ENCODE data around the gene PSMB7.
A peak's percentile ranks its signal among the peaks of the same experiment; 100 is the strongest.

PSMB7 gene

DNA sequence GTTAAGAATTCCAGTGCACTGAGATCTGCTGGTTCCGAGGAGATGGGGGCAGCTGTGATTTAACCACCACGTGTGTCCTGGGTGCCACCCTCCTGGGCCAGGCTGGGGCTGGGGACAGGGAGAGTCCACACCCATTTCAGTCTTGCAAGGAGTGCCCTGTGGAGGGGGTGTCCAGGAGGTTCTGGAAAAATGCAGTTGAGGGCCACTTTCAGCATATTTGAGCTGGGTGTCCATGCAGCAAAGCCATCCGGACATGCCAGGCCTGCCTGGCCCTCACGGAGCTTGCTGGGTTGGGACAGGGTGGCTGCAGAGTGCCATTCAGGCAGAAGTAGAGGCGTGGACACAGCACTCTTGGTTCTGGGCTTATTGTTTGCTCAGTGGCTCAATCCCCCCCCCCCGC, 89.4 kb downstream of the PSMB7 start:
- no peak for DNase-seq (ENCODE audit: low spot score)

DNA sequence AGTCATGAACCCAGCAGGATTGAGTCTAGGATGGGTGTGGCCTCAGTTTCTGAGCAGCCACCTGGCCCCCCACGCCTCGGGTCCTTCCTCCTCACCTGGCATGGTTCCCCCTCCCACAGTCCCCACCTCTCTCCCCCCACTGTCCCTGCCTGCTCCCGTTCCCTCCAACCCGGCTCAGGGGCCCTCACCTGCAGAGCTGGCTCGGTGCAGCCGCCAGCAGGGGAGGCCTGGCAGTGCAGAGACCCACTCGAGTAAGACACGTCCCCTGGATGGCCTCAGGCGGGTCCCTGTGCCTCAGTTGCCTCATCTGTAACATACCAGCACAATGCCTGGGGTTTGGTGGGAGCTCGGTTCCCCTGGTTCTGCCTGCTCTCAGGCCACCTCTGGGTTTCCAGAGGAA, 91.3 kb downstream of the PSMB7 start:
- no peak for DNase-seq (ENCODE audit: low spot score)

DNA sequence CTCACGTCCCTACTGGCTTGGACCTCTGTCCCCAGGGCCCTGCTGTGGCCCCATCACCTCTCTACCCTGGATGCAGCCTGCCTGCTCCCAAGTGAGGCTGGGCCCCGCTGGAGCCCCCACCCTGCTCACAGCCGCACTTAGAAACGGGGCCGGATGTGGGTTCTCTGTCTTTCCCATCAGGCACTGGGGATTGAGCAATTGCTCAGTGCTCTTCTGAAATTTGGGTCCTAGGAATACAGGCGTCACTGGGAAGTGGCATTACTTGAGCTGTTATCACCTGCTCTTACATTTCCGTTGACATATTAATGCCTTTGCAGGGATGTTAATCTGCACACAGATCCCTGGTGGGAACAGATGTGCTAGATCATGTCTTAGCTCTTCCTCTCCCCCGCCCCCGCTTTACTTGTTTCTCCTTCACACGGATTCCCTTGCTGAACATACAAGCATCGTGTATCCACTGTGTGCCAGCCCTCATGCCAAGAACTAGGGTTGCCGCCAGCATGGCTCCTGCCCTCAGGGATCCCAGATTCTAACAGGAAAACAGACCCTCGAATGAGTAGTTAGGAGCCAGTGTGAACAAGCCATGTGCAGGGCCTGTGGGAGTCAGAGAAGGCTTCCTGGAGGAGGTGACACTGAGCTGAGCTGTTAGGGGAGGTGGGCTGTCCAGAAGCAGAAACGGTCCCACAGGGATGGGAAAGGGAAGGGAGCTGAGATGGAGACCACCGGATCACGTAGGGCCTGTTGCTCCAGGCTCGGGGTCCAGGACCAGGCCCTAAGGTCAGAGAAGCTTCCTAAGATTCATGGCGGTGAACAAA, 92.4 kb downstream of the PSMB7 start:
- no peak for DNase-seq (ENCODE audit: low spot score)

DNA sequence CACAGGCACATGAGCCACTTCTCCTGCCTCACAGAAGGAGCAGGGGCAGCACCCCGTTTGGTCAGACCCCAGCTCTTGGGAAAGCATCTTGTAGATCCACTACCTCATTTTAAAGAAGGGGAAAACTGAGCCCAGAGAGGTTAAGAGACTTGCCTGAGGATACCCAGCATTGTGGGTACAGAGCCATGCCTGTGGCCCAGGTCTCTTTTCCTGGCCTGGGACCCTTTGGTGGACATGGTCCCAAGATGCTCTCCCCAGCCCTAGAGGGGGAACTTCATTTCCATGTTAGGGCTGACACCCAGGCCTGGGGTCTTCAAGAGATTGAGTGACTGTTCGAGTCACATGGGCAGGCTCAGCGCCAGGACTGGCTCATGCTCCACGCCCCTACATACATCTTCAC, 93.3 kb downstream of the PSMB7 start:
- no peak for DNase-seq (ENCODE audit: low spot score)

DNA sequence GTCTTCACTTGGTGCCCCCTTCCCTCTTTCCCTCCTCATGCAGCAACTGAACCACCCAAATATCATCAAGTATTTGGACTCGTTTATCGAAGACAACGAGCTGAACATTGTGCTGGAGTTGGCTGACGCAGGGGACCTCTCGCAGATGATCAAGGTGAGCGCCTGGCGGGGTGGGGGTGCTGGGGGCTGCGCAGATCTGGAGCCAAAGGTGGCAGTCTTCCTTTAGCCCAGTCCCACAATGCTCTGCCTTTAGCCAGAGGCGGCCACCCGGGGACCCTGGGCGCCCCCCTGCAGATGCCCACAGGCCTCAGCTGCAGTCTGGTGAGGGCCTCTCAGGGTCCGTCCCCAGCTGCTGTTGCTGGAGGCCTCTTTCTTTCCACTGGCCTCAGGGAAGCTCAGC, 93.8 kb downstream of the PSMB7 start:
- no peak for DNase-seq (ENCODE audit: low spot score)

DNA sequence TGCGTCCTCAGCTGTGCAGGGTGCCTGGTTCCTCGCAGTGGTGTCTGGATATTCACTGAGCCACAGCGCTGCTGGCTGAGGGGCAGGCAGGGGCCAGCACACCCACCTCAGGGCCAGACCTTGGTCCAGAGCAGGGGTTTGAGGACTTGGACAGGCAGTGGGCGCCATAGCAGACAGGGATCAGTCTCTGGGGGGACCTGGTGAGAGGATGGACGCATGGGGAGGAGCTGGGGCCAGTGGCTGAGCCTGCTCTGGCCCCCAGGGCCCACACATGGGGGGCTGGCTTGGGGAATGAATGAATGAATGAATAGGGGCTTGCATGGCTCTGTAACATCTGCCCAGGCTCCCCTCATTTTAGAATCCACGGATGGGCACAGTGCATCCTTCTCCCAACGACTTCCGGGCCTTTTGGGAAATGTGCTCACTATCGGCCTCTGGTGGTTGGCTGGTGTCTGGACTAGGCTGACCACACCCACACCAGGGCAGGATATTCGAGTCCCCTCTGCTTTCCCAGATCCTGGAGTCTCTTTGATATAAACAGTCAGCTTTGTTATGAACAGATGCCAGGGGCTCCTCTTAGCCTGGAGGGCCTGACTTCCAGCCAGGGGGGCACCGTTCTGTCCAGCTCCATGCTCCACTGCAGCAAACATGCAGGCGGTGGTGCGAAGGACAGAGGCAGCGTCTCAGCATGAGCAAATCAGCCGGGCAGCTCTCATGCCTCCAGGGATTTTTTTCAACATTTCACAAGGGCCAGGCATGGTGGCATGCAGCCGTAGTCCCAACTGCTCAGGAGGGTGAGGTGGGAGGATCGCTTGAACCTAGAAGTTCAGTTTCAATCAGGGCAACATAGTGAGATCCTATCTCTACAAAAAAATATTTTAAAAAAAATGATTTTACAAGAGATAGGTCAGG, 94.9 kb downstream of the PSMB7 start:
- DNase-seq (ENCODE audit: low spot score), result peak; percentile 56

DNA sequence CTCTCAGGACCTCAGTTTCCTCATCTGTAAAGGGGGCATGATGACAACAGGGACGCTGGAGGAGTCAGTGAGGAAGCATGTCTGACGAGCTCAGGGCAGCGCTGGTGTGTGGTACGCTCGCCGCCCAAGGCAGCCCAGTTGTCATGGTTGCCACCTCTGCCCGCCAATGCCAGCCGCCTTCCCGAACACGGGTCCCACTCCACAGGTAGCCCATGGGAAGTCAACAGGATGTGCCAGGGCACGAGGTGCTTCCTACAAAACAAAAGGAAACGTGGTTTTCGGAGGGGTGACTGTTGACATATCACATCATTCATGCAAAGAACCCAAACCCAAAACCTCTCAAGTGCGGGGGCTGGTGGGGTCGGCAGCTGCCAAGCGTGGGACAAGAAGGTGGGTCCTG, 99.4 kb downstream of the PSMB7 start:
- DNase-seq (ENCODE audit: low spot score), result no peak

DNA sequence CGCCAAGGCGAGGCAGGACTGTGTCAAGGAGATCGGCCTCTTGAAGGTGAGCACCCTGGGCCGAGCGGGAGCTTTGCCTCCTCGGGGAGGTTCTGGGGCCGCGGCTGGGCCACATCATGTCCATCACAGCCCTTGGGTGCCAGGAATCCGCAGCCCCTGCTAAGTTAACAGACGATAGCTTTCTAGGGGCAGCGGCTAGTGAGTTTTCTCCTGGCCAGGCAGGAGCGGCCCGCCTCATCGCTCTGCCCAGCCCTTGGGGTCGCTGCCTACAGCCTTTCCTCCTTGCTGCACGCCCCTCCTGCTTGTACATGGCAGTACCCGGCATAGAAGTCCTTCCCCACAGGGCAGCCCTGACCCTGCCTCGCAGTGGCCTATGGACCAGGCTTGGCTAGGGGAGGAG, 101.3 kb downstream of the PSMB7 start:
- DNase-seq (ENCODE audit: low spot score), result no peak

DNA sequence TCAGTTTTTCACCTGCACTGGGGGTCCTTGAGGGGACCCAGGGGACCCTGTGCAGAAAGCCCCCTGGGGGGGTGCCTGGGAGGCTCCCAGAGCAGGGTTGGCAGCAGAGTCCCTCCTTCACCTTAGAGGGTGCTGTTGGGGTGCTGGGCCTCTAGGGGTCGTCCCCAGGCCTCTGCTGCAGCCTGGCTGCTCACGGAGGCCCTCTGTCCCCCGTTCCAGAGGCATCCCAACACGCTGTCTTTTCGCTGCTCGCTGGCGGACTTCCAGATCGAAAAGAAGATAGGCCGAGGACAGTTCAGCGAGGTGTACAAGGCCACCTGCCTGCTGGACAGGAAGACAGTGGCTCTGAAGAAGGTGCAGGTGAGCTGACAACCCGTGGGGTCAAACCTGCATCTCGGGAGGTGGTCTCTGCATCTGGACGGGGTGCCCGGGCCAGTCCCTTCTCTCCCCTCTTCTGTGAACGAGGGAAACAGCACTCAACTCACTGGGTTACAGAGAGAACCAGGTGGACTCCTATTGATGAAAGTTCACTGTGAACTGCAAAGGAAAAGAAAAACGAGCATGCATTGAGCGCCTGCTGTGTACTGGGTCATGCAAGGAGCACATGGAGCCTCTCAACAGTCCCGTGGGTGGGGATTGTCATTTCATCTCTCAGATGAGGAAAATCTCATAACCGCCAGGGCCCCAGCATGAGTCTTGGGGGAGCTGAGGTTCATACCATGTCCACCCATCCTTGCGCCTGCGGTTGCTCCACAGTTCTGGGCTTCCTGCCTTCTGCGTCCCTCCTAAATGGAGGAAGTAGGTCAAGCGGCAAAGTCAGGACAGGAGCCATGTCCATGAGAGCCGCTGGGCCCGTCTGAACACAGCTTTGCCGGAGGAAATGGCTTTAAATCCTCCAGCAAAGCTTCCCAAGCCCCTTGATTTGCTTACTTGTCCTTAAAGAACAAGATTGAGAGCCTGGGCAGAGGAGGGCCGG, 102.7 kb downstream of the PSMB7 start:
- no peak for DNase-seq (ENCODE audit: low spot score)

DNA sequence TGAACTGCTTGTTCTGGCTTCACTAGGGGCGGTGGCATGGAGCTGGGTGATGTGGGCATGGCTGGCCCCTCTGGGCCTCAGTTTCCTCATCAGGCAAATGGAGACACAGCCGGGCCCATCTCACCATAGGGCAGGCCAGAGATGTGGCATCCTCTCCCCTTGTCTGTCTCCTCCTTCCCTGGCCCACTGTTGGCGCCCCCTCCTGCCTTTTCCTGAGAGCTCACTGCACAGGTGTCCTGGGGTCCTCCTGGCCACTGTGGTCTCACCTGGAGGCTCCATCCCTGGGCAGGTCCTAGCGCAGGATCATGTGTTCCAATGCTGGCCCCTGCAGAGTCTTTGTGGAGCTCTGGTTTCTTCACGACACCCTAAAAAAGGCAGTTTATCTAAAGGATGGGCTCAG, 104.0 kb downstream of the PSMB7 start:
- DNase-seq (ENCODE audit: low spot score), result no peak

DNA sequence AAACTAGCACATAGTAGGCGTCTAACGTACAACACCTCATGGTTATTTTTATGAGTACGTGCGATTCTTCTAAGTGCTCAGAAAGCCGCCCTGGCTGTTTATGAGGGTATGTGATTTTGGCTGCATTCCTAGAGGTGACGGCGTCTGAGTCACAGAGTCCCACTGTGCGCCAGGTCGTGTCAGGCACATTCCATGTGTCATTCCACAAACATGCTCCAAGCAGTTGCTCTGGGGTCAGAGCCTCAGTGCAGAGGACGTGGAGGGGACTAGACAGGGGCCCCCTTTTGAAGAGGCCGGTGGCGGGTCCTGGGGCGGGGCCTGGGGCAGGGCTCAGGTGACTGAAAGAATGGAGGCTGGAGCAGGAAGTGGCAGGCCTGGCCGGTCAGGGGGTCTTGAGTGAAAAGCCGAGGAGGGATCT, 105.6 kb downstream of the PSMB7 start:
- DNase-seq (ENCODE audit: low spot score), result peak; percentile 66

DNA sequence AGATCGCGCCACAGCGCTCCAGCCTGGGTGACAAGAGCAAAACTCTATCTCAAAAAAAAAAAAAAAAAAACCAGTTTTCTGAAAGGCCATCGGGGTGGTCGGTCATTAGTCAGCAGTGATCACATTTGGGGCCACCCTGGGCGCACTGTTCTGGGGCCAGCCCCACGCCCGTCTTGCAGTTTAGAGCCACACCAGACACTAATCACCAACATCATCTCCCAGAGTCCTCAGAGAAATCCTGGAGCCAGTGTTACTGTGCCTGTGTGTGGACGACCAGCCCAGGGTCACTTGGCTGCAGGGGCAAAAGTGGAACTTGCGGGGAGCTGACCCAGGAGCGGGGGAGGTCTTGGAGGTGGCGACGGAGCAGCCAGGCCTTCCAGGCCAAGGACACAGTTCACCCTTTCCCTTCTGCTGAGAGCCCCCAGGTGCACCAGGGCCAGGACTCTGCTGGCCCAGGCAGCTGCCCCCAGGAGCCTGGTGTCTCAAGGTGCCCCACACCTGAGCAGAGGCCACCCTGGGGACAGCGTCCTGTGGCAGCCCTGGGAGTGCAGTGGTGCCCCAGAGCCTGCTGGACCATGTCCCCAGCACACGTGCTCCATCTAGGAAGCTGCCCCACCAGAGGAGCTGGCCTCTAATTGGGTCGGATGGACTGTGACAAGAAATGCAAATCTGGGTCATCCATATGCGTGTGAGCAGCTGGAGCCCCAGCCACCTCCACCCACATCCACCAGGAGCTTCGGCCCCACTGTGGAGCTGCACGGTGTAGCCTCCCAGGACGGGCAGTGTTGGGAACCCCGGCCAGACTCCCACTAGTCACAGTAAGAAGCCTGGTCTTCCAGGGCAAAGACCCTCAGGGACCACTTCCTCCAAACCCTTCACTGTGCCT, 106.4 kb downstream of the PSMB7 start:
- DNase-seq (ENCODE audit: low spot score), result no peak

DNA sequence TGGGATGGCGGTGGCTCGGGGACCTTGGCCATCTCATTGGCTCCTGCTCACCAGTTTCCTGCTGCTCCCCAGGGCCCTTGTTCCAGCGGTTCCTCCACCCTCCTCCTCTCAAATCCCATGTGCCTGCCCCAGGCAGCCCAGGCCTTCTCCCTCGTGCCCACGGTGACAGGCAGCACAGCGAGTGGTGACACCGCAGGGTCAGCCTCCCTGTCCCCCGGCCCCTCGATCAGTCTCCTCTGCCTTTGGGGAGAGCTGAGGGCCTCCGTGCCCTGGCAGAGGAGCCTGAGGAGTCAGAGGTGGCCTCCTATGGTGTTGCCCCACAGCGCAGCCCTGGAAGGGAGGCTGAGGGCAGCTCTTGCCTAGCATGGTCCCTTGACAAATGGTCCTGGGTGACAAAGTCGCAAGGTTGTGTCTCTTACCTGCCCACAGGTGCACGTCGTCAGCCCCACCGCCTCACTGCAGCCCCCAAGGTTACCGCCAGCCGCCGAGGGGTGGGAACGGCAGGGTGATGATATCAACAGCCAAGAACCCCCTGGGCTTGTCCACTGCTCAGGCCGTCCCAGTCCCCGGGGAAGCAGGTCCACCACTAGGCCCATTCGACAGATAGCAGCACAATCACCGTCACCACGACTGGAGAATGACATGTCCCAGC, 107.7 kb downstream of the PSMB7 start:
- DNase-seq (ENCODE audit: low spot score), result no peak

DNA sequence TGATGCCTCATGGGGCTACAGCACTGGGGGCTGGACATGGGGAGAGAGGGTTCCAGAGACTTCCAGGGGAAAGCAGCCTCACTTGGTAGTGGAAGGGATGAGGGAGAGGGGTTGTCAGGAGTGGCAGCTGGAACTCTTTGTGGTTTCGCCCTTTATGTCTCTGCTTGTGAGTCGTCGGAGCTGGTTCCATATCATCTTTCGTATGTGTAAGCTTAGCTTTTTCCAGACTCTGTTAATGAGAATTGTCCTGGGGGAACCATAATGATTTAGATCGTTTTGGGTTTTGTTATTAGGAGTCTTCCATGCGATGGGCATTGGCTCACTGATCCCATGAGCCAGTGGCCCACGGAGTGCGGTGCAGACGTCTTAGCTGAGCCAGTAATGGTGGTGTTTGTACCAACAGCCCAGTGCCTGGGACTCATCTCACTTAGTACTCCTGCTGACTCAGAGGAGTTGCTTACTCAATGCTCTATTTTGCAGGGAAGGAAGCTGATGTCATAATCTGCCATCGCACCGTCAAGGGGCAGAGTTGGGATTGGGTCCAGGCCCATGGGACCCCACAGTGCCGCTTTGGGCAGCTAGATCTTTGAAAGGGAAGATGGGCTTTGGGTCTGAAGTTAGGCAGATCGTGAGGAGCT, 109.0 kb downstream of the PSMB7 start:
- DNase-seq (ENCODE audit: low spot score), result no peak

DNA sequence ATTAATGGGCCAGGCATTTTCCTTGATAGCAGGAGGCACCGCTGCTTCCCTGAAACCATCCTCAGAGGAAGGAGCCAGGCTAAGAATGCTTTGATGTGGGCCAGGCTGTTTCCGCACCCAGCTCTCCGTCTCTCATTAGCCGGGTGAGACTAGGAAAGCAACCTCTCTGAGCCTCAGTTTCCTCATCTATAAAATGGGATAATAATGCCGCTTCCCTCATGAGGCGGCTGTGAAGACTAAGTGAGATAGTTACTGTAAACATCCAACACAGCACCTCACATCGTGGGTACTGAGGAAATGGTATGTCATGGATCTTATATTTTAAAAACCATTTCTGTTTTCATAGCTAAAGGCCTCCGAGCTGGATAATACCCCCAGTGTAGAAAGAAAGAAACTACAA, 111.0 kb downstream of the PSMB7 start:
- DNase-seq (ENCODE audit: low spot score), result no peak

DNA sequence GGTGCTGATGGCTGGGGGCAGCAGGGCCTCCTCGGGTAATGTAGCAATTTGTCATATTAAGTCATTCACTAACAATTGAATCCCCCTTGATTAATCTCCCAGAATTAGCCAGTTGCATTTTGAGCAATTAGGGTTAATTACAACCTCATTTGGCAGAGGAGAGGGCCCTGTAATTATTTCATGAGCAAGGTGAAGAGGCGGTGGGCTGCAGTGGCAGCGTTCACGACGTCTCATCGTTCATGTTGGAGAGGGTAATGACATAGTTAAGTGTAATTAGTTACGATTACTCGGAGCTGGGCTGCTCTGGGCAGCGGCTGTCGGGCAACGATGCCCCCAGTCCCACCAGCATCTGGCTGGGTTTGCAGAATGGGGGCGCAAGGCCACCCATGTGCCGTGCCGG, 111.5 kb downstream of the PSMB7 start:
- DNase-seq (ENCODE audit: low spot score), result no peak

Measured in LoVo (cell line).